Measurements from ENCODE around the gene FAM124A.
A peak's percentile ranks its signal among the peaks of the same experiment; 100 is the strongest.

The FAM124A gene

GRCh38 chr13:51222037-51222685, at the start of gene FAM124A:
Gene FAM124A (plus strand): TSS chr13:51222398. CDS start chr13:51222502, 104 bp downstream.
- peak; percentile 25 to 36 for DNase-seq (ENCODE audit: low read depth in 2 of 2)

- DNase-seq (ENCODE audit: low read depth in 2 of 2) = no peak
Observed at GRCh38 chr13:51175021-51175420, 47.2 kb upstream of the FAM124A start.

GRCh38 chr13:51175639-51176038, 46.6 kb upstream of the FAM124A start:
- no peak for DNase-seq (ENCODE audit: low read depth in 2 of 2)

DNA sequence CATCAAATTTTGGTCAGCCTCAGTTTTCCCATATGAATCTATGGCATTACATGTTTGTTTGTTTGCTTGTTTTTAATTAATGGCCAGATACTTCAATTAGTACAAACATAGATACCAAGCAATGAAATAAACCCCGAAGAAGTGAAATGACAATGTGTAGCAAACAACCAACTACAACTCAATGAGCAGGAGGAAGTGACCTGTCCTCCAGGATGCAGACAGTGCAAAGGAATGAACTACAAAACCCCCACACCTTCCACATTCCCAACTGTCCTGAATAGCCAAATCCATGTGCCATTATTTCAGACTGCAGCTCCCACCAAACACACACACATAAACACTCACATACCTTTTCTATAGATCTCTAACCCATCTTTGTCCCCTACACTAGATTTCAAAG, 45.0 kb upstream of the FAM124A start:
- no peak for DNase-seq (ENCODE audit: low read depth in 2 of 2)

DNA sequence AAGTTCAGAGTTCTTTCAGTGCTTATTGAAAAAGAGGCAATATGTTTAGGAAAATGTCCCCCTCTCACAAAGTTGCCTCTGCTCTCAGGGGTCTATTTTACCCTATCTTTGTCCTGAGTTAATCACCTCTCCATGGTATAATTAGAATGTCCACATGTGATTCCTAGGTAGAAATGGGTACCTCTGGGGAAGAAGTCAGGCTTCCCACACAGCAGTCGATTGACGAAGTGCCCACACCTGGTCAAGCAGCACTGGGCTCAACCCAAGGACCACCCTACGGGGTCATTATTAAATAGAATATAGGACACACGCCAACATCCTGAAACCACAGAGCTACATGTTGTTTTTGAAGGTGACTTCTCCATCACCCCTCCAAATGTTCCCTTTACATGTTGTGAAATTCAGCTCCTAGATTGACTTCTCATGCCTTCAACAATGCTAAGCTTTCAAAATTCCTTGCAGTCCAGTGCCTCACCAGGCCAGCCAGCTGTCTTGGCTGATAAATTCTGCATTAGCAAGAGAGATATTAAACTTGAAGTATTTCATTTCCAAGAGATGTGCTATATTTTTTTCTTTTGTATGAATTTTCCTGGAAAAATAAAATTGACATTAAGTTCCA, 43.6 kb upstream of the FAM124A start:
- DNase-seq (ENCODE audit: low read depth in 2 of 2) = no peak

DNA sequence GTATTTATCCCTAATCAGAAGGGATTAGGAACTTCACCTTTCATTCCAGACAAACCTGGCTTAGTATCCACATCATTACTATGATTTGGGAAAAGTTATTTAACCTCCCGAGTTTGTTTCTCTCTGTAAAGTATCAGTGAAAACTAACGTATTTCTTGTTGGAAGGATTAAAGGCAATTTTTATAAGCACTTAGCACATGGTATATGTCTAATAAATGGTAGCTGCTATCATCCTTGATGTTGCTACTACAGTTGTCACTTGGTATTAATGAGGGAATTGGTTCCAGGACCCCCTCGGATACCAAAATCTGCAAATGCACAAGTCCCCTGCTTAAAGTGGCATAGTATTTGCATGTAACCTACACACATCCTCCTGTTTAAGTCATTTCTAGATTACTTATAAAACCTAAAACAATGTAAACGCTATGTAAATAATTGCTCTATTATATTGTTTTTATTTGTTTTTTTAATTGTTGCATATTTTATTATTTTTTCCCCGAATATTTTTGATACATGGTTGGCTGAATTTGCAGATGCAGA, 42.7 kb upstream of the FAM124A start:
- no peak for DNase-seq (ENCODE audit: low read depth in 2 of 2)

- no peak for DNase-seq (ENCODE audit: low read depth in 2 of 2)
Observed at GRCh38 chr13:51180853-51181511, 41.2 kb upstream of the FAM124A start.

DNA sequence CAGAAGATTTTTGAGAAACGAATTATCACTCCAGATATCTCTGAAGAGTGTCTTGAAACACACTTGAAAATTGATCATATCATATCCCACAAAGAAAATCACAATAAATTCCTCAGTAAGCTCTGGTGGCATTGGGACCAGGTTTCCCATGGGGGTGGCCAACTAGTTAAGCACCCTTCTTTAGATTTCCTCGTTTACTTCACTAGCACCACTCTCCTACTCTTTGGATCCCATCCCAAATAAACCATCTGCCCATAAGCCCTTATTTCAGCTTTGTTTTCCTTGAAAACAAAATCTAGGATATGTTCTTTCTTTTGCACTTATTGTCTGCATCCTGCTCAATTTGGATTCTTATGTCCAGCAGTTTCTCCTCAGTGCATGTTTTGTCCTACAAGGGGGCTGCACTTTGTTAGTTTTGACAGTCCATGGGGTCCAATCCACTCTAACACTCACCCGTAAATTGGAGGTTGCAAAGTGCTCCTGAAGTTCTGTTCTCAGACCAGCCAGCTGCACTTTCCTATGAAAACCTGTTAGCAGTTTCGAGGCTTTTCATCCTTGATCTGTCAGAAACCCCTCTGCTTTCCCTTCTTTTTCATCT, 40.3 kb upstream of the FAM124A start:
- DNase-seq (ENCODE audit: low read depth in 2 of 2) = no peak

- no peak for DNase-seq (ENCODE audit: low read depth in 2 of 2)
Observed at GRCh38 chr13:51191743-51192142, 30.5 kb upstream of the FAM124A start.

DNA sequence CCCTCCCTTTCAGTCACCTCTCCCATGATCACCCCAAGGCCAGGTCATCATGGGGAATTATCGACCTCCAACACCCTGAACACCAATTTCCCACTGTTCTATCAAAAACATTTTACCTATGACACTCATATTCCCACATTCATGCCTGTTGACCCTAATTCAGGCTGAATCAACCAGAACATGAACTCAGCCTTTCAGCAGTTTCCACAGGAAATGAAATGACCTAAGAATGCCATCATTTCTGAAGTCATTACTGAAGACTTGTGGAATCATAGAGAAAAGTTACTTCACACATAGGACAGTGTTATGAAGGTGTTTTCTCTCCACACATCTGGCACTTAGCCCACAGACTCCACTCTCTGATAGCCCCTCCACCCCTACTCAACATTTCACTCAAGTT, 29.9 kb upstream of the FAM124A start:
- DNase-seq (ENCODE audit: low read depth in 2 of 2) = no peak

DNA sequence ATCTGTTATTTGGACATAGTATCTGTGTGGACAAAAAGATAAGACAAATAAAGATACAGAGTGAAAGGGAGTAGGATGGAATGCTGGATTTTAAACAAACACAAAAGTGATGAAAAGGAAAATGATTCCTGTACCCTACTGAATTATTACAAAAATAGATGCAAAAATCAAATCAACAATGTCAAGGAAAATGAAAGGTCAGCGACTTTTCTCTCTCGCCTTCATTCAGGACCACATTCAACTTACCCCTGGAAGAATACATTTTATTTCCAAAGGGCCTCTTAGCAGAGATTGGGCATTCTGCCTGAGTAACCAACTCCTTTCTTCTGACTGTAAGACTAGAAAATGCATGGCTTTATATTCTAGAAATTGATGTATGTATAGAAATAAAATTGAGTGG, 28.8 kb upstream of the FAM124A start:
- DNase-seq (ENCODE audit: low read depth in 2 of 2) = no peak

DNA sequence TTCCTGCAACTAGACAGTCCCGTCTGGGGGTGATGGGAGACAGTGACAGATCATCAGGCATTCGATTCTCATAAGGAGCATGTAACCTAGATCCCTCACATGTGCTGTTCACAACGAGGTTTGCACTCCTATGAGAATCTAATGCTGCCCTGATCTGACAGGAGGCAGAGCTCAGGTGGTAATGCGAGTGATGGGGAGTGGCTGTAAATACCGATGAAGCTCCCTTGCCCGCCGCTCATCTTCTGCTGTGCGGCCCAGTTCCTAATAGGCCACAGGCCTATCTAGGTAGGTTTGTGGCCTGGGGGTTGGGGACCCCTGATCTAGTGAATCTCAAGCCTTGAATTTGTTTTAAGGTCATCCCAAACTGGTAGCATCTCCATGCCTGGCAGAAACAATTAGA, 27.3 kb upstream of the FAM124A start:
- DNase-seq (ENCODE audit: low read depth in 2 of 2) = no peak

- DNase-seq (ENCODE audit: low read depth in 2 of 2) = no peak
Observed at GRCh38 chr13:51201886-51202285, 20.3 kb upstream of the FAM124A start.

GRCh38 chr13:51202477-51203046, 19.6 kb upstream of the FAM124A start:
- DNase-seq (ENCODE audit: low read depth in 2 of 2) = no peak

GRCh38 chr13:51206584-51206983, 15.6 kb upstream of the FAM124A start:
- DNase-seq (ENCODE audit: low read depth in 2 of 2) = no peak

DNA sequence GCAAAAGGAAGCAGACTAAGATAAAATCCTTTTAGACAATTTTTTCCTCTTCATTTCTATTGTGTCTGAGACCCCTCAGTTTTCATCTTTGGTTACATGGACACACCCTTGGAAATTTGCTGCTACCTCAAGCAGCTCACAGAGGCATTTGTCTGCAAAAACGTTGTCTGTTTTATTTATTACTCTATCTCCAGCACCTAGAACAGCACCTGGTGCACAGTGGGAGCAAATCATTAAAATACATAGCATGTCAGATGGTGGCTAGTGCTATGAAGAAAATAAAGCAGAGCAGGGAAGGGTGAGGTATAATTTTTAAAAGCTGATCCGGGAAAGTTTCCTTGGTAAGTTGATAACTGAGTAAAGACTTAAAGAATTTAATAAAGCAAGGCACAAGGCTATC, 14.3 kb upstream of the FAM124A start:
- DNase-seq (ENCODE audit: low read depth in 2 of 2) = no peak

GRCh38 chr13:51208716-51209115, 13.5 kb upstream of the FAM124A start:
- no peak for DNase-seq (ENCODE audit: low read depth in 2 of 2)

- DNase-seq (ENCODE audit: low read depth in 2 of 2) = no peak
Observed at GRCh38 chr13:51211910-51212309, 10.3 kb upstream of the FAM124A start.

DNA sequence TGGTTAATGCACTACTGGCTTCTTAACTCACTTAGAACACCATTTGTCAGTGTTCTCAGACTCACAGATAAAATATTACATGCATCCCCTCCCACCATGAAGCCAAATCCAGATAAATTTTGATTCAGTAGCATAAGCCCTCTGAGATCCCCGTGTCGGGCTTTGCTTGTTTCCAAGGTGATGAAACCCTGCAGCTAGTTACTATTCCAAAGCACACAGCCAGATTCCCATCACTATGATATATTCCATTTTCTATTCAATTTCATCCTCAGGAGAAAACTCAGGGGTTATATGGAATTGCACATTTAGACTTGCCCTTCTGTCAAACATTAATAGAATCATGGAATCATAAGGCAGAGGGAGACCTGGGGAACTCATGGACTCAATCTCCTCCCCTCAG, 9.4 kb upstream of the FAM124A start:
- no peak for DNase-seq (ENCODE audit: low read depth in 2 of 2)

GRCh38 chr13:51213173-51213728, 8.9 kb upstream of the FAM124A start:
- DNase-seq (ENCODE audit: low read depth in 2 of 2) = no peak

DNA sequence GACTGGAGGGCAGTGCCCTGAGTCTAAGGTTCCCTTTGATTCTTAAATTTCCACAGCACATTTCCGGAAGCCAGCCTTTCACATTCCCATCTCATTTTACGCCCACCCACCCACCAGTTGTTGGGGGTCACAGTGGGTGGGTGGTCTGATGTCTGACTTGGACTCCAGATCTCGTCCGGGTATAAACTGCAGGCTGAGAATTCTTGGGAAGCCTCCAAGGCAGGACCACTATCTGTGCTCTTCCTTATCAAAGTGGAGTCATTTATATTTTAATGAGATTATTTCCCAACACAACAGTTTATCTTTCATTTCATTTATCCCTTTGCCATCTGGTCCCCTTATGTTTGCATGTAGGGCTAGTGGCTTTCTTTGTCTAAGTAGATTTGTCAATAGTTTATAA, 3.6 kb upstream of the FAM124A start:
- DNase-seq (ENCODE audit: low read depth in 2 of 2) = no peak

DNA sequence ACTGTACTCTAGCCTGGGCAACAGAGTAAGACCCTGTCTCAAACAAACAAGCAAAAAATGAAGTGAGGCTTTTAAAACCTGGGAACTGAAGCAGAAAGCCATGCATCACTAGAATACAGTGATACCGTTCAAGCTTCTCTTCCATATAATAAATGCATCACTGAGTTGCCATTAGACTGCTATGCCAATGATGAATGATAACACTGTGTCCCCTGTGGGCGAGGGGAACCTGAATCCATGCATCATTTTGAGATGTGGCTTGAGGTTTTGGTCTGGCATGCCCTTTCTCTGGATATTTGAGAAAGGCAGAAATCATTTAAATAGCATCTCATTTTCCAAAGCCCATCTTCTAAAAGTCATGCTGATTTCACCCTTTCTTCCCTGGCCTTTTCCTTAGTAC, 1.5 kb upstream of the FAM124A start:
- DNase-seq (ENCODE audit: low read depth in 2 of 2) = no peak

Data from stimulated activated CD8-positive, alpha-beta memory T cell treated with anti-CD3 and anti-CD28 coated beads, Interleukin-15, amount 100 ng/mL, for 48 hours (primary cell).